NOMO-1 treated with DMSO at 0.1 percent for 48 hours (cell line): Measurements from ENCODE around the gene IGF1R.

ENCODE experiments used
- DNase-seq: peaks from one replicate; lab custom pipeline; 2025; ENCODE audit not compliant: unreplicated experiment; lab: John Stamatoyannopoulos, UW

Gene IGF1R

DNA sequence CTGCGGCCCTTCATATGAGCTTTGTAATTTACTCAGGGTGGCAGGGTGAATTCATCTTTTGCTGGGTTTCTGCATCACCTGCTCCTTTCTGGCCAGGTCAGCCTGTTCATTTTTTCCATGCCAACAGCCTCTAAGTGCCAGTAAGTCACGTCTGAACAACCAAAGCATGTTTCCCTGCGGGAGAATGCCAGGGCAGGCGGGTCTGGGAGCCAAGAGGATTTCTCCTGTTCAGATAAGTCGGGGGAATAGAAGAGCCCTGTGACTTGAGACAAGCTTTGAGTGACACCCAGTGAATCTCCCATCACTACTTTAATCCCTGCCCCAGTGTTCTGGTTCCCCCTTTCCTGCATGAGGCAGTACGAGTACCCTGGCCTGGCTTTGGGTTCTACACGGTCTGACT lies 206.2 kb downstream of the IGF1R start:
- DNase-seq: no peak

DNA sequence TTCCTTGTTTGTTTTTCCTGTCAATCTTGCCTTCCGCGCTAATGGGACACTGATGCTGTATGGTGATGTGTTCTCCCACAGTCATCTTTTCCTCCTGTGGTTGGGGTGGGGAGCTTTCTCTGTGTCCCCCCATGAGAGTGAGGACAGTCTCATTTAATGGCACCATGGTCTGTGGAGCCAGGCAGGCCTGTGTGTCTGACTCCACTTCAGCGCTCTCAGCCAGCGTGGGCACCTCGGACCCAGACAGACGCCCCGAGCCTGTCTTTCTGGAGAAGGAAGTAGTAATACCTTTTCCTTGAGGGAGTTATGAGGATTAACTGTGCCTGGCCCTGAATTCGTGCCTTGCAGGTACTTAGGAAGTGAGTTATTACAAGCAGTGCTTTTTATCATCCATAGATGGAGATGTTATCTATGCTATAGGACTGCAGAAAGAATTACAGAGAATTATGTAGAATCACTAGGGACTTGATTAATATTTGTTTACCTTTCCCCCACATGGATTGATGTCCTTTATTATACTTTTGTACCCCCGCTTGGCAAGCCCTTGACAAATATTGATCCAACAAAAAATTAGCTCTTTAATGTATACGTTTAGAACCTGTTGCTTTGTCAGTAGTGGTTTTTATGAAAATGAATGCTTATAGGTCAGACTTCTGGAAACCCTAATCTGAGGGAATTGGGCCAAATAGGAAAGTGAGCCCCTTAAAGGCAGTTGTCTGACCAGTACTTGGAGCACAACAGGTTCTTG lies 206.9 kb downstream of the IGF1R start:
- no peak for DNase-seq

DNA sequence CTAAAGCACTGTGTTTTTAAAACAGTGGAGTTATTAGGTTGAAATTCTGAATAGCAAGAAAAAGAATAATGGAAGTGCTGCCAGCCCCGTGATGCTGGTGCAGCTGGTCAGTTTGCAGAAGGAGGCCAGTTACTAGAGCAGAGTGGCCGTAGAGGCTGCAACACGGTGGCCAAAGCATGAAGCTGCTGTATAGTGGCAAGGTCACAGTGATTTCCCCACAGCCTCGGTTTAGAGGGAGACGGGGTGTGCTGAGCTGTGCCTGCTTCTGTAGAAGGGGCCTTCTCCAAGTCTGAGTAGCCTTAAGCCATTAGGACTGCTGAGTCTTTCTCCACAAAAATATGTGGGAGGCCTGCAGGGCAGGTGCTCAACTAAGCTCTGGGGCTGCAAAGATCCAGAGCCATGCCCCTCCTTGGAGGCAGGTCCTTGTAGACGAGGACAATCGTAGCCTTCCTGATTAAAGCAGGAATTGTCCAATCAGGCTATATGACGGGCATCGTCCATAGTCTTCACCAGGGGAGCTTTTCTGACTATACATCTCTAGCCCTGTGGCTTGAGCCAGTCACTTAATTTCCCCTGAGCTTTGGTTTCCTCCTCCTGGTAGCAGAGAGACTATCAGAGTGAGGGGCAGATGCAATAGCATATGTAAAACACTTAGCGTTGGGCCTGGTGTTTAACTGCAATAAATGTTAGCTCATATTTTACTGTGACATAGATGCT lies 207.6 kb downstream of the IGF1R start:
- no peak for DNase-seq

DNA sequence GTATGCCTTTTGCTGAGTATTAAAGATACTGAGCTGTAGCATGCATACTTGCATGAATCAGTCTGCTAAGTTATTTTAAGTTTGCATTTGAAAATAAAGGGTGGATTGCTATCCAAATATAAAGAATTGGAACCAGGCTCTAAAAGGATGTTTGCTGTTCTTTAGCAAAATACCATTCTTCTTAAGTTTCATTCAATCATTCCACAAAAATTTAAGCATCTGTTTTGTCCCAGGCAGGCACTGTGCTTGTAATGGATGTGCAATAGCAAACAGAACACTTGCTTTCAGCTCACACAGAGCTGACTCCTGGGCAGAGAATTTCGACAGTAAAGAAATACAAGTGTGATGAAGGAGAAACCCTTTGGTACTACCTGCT lies 208.2 kb downstream of the IGF1R start:
- DNase-seq: no peak

DNA sequence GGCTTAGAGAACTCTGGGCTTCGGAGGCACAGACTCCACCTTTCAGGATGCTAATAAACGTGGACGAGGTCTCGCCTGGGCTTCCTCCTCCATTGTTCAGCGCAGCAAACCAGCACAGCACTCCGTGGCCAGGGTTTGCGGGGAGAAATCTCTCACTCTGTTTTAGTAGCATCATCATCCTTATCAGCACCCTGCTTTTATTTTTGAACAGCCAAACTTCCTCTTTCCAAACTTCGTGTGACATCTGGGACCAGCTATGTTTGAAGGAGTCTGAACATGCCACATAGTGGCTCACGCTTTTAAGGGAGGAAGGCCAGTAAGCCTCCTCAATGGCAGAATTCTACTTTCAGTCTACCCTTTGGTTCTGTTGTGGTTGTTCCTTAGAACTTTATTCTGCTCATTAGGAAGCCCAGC lies 210.3 kb downstream of the IGF1R start:
- peak; percentile 44 for DNase-seq

DNA sequence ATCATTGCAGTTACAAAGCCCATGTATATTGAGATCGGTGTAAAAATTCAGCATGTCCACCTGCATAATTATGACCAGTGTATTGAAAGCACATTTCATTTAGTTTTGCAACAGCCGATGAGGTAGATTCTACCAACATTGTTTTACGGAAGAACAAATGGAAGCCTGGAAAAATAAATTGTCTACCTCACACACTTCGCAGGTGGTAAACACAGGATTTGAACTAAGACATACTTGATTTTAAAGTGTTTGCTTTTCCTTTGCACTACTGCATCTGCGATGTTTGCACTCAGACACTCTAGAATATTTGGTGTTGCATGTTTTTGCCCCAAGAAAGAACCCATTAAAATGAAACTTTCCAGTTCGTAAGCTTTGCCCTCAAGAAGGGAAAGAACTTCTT lies 210.8 kb downstream of the IGF1R start:
- no peak for DNase-seq

DNA sequence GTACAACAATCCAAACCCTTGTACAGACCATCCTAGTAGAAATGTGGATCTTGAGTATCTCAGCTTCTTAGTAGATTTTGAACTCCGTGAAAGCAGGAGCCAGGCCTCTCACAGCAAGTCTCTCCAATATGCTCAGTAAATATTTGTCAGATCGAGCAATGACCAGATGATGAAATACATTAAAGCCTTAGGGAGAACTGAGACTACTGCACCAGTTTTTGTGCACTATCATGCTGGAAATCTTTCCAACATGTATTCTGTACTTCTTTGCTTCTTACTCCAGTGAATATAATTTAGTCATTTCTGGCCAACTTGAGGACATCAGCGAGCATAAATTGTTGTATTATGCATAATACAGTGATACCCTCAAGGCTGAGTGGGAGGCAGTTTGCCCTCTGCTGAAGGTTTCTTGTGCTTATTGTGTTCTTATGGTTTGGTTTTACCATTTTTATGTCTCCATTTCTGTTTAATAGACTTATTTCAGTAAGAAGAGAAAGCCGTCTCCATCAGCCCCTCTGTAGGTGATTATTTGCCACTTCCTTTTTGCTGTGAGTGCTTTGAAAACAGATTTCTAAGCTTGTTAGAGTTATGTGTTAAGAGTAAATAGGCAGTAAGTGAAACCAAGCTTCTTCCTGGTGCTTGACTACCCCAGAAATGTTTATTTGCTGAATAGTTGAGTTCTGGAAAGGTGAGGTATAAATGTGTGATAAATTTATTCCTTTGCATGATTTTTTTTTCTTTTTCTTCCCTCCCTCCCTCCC lies 212.1 kb downstream of the IGF1R start:
- no peak for DNase-seq

DNA sequence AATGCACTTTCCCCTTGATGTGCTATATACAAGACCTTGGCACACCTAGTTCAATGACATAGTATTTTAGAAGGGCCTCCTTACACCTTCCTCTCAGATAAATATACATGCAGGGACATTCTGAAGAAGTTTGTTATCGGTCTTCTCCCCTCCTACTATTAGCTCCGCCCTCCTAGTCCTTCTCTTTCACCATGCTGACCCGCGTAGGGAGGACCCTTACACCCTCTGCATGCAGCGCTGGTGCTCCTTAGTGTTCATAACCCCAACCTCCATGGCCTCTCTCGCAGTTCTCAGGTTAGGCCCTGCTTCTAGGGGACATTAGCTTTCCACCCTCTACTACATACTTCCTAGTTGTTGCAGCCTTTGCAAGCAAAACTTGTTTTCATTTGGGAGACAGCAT lies 212.8 kb downstream of the IGF1R start:
- no peak for DNase-seq

DNA sequence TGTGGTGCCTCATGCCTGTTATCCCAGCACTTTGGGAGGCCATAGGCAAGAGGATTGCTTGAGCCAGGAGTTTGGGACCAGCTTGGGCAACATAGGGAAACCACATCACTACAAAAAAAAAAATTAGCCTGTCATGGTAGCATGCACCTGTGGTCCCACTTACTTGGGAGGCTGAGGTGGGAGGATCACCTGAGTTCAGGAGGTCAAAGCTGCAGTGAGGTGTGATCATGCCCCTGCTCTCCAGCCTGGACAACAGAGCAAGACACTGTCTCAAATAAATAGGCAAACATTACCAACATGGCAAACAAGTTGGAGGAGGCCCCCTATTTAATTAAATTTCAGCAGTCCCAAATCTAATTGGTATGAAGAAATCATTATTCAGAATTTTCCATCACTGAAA lies 215.6 kb downstream of the IGF1R start:
- no peak for DNase-seq

DNA sequence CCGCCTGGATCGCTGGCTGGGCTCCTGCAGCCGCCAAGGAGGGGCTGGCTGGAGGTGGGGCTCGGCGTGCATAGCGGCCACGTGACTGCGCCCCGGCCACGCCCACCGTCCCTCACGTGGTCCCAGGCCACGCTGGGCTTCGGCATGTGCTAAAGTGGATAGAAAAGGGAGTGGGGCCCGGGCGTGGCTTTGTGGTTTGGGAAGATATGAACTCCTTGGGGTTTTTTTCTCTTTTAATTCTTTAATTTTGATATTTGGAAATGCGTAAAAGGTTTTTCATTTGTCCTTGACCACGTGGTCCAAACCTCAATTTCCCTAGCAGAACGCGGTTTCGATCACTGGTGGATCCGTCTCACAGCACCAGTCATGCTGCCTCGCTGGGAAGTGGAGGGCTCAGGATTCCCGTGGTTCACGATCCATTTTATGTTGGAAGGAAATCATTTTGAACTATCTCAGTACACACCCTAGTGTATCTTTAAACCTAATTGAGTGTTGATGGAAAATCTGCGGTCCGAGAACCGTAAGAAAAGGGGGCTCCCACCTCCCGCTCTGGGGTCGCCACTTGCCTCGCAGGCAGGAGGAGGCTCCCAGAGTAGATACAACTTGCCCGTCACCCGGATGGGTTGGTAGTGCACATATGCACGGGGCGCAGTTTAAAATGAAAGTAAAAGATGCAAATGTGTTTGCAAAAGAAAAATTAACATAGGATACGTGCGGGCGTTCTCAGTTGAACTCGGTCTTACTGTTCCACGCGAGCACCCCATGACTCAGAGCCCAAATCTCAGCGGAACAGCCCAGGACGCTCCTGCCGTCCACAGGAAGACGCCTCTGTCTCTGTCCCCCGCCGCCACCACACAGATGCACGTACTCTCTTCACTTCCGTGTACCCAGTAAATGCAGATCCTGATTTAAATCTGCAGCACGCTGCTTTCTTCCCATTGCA lies 217.3 kb downstream of the IGF1R start:
- peak; percentile 64 for DNase-seq

DNA sequence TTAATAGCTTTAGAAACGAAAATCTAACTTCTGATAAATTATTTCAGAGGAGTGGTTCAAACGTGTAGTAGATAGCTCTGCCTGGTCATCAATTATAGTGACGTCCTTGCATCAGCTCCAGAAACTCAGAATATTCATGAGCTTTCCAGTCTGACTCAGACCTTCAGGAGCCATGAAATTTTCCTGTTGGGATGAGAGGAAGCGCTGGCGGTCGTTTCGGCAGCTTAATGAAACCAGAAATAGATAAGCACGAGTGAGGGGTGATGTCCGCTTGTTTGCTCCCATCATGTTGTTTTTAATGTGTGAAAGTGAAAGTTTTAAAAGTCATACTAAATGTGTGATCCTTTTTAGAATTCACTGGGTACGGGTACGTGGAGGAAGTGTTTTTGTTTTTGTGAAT lies 218.2 kb downstream of the IGF1R start:
- DNase-seq: no peak

DNA sequence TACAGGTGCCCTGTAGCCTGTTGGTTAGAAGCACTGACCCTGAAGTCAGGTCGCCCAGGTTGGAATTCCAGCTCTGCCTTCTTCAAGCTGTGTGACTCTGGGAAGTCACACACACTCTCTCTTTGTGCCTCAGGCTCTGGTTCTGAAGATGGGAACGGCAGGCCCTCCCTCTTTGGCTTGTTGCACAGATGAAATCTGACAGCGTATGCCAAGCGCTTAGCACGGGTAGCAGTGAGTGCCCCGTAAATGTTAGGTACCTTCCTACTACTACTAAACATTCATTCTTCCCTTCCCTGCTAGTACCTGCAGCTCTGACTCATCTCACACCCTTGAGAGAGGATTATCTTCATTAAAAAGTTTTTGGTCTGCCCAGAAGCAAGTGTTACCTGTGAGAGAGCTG lies 220.2 kb downstream of the IGF1R start:
- DNase-seq: no peak

DNA sequence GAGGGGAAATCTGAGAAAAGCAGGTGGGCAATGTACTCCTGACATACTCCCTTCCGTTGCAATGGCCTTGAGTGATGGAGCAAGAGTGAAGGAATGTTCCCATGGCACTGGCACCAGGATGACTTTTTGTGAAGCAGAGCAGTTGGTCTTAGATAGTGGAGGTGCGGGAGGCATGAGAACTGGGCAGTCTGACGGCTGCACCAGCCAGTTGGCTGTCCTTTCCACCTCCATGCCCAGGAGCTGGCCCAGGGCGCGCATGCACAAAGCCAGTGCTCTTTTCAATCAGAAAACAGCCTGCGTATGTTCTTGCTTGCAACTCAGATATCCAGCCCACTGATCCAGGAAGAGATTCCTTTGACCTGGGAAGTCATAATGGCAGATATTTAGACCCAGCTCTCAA lies 222.4 kb downstream of the IGF1R start:
- DNase-seq: no peak

DNA sequence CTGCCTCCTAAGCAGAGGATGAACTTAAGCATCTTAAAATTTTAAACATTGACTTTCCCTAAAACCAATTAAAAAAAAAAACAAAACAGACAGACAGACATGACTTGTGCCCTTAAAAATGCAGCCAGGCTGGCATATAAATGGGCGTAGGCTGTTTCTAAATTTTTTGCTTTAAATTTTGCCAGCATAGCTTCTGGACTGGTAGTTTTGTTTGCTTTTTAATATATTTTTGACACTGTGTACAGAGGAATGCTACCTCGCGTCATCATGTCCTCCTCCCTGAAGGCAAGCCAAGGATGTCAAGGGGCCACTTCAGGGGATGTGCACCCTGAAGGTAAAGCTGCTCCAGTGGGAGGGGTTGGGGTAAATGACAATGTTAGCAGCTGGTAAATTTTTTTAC lies 224.4 kb downstream of the IGF1R start:
- DNase-seq: no peak

DNA sequence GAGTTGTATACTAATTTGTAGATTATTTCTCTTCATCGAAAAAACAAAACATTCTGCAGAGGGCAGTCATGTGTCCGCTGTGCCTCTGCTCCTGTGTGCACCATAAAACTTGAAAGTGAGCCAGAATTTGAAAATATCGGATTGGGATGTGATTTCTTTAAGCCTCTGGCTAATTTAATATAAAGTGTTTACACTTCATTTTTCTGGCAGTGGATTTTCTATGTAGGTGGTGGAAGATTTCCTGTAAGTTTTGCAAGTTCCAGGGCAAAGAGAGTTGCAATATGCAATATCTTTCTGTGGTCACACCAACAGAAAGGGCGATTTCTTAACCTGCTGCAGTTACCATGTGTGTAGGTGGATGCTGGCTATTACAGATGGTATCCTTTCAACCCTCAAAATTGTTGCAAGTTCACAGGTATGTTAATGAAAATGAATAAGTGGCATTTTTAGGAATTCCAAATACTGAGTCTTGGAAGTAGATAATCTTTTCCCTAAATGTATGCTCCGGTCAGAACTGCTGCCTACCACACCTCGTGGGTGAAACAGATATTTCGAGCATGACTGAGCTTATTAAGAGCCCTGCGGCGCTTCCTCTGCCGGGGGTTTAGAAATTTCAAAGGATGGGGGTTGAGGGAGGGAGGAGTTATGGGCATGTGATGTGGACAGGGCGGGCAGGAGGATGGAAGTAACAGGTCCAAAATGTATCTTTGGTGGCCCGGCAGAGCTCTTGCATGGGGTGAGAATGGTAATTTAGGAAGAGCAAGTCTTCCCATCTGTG lies 225.3 kb downstream of the IGF1R start:
- peak; percentile 89 for DNase-seq

DNA sequence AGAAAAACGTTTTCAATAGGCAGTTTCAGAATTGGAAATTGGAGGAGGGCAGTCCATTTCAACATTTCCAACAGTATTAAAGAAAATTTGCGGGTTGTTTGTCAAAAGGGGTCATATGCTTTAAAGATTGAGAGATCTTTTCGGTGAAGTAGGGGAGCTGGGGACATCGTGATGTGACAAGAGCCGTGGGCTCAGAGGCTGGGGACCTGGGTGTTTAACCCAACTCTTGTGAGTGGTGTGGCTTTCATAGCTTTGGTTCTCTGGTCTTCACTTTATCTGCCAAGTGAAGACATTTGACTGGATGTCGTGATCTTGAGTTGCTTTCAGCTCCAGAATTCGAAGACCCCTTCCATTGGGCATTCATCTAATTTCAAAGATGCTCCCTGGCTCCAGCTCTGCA lies 226.0 kb downstream of the IGF1R start:
- no peak for DNase-seq

DNA sequence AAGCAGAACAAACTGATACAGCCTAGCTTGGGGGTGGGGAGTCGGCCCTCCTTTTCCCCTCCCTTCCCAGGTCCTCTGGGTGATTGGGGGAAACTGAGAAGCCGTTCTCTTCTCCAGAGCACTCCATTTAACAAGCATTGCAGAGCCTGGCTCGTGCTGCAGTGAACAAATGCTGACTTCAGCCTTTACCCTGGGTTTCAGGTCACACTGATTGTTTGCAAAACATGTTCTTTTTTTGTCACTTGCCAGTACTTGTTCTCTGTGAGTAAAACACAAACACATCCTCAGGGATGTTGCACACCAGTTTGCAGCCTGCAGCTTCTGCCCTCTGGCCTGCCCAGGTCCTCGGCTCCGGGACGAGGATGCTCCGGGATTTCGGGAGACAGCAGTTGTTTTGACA lies 226.4 kb downstream of the IGF1R start:
- DNase-seq: peak; percentile 6

DNA sequence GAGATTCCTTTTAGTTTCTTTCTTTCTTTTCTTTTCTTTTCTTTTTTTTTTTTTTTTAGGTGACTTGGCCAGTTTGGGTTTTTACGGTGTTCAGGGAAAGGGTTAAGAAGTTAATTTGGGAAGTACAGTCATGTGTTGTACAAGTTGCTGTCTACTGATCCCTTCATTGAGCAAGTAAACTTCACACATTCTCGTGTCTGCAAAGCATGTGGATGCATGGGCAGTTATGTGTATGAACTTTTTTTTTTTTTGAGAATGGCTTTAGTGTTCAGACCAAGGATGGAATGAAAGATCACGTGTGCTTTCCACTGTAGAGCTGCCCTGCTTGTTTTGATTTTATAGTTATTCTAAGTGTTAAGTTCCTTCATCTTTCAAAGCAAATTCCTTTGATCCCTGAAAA lies 227.0 kb downstream of the IGF1R start:
- DNase-seq: no peak

DNA sequence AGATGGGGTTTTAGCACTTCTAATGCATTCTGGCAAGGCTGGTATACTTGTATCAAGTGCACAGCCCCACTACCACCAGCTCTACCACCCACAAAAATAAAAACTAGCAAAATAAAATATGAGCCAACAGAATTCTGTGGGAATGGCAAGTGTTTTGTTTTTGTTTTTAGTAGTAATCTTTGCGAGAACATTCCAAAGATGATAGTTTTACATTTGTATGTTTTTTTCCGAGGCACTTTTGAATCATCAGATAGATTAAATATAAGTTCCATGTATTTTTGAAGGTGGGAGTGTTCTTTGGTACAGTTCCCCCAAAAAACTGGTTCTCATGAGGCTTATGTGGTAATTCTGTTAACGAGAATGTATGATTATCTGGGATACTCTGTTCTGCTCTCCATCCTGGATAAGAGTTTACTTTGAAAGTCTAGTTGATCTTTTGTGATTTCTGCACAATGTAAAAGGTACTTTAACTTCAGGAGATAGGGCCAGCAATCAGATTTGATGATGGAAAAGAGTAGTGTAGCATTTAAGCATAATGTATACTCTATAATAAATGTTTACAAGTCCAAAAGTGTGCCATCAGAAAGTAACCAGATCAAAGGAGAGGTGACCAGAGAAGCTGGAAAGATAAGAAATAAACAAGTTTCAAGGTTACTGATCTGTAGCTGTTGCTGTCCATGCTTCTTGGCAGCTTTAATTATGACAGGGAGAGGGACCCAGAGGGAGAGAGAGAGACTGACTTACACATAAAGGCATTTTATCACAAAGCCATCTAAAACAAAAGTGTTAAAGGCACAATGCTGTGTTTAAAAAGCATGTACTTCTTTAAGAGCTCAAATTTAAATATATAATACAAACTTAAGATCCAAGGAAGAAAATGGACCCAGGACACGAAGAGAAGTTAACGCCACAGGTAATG lies 228.4 kb downstream of the IGF1R start:
- no peak for DNase-seq
